ENCODE measurements around the gene MMRN2. TPM values are rescaled to one million over a fixed set of nuclear protein-coding genes. Genes with fewer than 3 reads are reported as not detected.
"Not testable (repeated sequence)": the region's sequence is repeated elsewhere in the genome, so short reads cannot be mapped to it uniquely, and the experiment has no call there.

MMRN2 gene
- total RNA-seq, 1 experiment from 2014 or later = 0.37 TPM

DNA sequence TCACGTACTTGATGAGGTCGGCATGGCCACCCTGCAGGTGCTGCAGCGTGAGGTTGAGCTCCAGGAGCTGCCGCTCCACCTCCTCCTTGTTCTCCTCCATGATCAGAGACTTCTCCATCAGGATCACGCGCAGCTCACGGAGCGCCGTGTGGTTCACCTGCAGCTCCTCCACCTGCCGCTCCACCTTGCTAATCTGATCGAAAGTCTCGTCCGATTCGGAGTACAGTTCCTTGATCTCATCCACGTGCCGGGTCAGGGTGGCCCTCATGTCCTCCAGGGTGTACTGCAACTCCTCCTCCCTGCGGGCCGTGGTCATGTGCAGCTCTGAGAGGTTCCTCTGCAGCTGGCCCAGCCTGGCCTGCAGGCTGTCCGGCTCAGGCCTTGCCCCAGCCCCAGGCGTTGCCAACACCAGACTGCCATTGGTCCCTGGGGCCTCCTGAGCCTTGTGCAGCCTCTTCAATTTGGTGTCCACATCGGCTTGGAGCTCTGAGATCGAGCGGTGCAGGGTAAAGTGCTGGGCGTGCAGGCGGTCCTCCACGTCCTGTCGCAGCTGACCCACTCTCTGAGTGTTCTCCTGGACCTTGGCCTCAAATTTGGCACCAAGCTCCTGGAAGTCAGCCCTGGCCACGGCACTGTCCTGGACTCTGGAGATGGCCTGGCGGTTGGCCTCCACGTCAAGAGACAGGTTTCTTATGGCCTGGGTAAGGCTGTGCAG lies 13.9 kb downstream of the MMRN2 start:
- no peak for DNase-seq (ENCODE audit: extremely low read depth, low read depth)

- no peak for DNase-seq (ENCODE audit: extremely low read depth, low read depth)
Observed at GRCh38 chr10:86942441-86943315, 14.7 kb downstream of the MMRN2 start.

DNA sequence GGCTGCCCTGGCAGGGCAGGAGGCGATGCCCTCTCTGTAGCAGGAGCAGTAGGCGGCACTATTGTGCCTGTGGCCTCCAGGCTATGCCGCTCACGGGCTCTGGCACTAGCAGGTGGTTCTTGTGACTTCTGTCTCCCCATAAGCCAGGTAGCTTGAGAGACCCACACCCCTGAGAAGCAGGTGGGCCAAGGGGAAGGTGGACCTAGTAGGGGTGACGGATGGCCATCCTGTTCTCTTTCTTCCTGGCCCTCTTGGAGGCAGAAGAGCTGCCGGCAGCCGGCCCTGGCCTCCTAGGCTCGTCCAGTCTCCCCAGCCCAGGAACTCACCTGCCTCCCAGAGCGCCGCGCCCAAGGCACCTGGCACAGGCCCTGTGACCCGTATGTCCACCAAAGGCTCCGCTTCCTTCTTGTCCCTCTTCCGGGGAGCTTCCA lies 15.4 kb downstream of the MMRN2 start:
- no peak for DNase-seq (ENCODE audit: extremely low read depth, low read depth)

DNA sequence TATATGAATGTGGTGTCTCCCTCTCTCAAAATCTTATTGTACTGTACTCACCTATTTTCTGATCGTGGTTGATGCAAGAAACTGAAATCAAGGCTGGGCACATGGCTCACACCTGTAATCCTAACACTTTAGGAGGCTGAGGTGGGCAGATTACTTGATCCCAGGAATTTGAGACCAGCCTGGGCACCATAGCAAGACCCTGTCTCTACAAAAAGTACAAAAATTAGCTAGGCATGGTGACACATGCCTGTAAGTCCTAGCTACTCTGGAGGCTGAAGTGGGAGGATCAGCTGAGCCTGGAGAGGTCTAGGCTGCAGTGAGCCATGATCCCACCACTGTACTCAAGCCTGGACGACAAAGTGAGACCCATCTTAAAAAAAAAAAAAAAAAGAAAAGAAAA lies 16.0 kb downstream of the MMRN2 start:
- DNase-seq (ENCODE audit: extremely low read depth, low read depth) = no peak

GRCh38 chr10:86940677-86941076 lies 16.7 kb downstream of the MMRN2 start:
- no peak for DNase-seq (ENCODE audit: extremely low read depth, low read depth)

DNA sequence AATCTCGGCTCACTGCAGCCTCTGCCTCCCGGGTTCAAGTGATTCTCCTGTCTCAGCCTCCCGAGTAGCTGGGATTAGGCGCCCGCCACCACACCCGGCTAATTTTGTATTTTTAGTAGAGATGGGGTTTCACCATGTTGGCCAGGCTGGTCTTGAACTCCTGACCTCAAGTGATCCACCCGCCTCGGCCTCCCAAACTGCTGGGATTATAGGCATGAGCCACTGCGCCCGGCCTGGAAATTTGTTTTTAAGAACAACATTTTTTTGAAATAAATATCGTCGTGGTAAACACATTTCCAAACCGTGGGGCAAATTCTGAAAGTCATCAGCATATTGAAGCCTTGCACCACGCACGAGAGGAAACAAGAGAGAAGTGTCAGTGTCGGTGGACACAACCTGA lies 17.3 kb downstream of the MMRN2 start:
- not testable (repeated sequence) for DNase-seq (ENCODE audit: extremely low read depth, low read depth)

GRCh38 chr10:86938260-86938659 lies 19.2 kb downstream of the MMRN2 start:
- DNase-seq (ENCODE audit: extremely low read depth, low read depth) = no peak

DNA sequence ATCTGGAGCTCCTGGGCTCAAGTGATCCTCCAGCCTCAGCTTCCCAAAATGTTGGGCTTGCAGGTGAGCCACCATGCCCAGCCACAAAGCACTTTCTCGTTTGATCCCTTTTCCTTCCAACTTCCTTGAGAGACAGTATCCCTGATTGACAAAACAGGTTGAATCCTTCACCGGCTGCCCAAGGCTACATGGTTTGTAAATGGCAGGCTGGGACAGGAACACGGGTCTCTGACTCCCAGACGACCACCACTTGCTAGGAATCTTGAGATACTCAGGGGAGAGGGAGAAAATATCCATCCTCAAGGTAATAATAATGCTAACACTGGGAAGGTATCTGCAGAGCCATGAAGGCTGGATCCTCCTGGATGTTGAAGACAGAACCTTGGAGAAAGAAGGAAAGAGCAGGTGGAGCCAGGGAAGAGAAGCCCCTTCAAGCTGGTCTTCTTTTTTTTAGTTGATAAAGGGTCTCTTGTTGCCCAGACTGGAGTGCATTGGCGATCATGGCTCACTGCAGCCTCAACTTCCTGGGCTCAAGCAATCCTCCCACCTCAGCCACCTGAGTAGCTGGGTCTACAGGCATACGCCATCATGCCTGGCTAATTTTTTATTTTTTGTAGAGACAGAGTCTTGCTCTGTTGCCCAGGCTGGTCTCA lies 19.8 kb downstream of the MMRN2 start:
- DNase-seq (ENCODE audit: extremely low read depth, low read depth) = no peak

DNA sequence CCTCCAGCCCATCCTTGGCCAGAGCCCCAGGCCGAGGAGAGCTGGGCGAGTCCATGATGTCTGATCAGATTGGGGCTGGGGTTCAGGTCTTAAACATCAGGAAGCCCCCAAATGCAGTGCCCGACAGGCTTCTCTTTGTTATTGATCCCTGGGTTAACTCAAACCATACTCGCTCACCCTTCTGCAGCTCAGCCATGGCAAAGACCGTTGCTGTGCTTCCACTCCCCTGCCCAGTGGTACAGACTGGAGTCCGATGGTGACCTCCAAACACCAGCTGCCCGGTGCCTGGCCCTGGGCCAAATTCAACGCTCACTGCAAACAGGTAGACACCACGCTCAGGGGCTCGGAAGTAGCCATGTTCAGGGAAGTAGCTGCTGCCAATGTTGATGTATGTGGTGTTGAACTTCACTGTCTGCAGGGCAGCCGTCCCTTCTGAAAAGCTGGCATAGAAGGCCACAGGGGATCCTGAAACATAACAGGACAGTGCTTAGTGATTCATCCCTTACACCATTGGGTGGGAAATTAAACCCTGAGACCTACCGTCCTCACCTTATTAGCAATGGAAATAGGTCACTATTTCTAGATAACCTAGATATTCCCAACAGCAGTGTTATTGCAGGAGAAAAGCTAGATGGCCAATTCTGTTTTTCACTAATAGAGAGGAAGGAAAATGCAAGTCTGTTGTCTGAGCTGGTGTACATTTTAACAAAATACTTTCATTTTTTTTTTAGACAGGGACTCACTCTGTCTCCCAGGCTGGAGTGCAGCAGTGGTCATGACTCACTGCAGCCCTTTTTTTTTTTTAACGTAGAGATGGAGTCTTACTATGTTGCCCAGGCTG lies 20.5 kb downstream of the MMRN2 start:
- no peak for DNase-seq (ENCODE audit: extremely low read depth, low read depth)

- DNase-seq (ENCODE audit: extremely low read depth, low read depth) = not testable (repeated sequence)
Observed at GRCh38 chr10:86934162-86934711, 23.2 kb downstream of the MMRN2 start.

DNA sequence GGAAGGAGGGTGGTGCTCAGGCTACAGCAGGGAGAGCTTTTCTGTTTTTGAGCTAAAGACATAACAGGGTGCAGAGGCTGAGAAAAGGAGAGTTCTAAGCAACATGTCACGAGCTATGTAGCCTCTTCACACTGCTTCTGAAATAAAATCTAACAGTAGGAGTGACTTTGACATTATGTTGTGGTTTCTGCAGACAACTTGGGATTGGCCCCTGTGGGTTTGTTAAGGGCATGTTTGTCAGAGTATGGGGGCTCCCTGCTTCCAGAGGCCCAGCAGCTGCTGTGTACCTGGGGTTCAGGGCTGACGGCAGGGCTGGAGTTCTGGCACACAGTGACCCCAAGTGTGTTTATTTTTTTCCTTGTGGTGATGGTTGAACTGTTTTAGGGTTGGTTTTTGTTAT lies 24.7 kb downstream of the MMRN2 start:
- DNase-seq (ENCODE audit: extremely low read depth, low read depth) = no peak

DNA sequence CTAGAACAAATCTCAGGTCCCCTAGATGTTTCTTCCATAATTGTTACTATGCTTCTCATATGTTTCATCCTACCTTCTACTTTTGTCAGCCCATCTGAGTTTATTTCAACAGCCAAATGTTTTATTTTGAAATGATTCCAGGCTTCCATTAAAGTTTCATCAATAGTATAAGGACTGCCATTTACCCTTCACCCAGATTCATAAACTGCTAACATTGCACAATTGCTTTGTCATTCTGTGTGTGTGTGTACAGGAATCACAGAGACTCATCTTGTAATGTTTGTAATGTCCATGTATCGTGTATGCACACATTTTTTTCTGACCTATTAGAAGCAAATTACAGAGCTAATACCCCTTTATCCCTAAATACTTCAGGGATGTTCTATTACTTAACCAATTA lies 25.5 kb downstream of the MMRN2 start:
- DNase-seq (ENCODE audit: extremely low read depth, low read depth) = no peak

DNA sequence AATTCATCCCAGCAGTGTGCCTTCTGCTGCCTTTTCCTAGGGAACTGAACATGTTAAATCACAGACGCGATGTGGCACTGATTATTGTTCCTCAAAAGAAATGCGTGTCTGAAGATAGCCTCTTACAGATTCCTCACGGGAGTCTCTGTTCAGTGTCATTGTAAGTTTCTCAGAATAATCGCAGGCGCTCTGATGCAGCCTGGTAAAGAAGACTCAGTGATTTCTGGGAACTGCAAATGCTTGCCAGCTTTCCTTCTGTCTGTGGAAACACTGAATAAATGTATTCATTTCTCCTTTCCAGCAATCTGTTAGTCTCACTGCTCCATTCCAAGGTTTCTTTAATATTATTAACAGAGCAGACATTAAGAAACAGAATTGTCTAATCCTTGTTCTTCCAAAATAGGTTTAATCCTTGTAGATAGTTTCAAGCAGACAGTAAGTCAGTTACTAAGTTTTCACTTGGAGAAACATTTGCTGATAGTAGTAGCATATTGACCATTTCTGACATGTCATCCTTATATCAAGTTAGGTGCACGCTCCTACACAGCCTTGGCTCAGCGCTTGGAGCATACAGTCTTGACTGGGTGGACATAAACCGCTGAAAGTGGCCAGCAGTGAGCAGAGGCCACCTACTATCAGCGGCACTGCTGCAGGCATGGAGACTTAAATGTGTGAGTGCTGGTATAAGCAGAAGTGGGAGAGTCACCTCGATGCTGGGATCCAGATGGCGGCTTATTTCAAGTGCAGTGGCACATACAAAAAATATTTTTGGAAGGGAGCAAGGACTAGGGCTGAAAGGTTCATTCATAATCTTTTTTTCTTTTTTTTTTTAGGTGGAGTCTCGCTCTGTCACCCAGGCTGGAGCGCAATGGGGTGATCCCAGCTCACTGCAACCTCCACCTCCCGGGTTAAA lies 27.7 kb downstream of the MMRN2 start:
- DNase-seq (ENCODE audit: extremely low read depth, low read depth) = no peak

DNA sequence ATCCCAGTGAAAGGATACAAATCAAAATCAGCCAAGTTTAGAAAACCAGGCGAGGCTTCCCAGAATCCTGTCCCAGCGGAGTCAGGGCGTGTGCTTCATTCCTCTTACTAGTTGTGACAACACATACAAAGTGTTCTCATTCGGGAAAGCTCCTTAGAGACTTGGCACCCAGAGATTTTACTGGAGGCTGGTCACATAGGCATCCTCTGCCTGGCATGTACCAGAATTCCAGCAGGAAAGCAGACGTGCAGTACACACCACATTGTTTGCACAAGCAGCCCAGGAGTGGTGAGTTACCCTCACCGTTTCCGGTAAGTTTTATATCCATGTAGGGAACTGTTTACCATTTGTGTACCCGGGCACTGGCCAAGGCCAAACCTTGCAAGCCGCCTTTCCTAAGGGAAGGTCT lies 34.9 kb downstream of the MMRN2 start:
- no peak for DNase-seq (ENCODE audit: extremely low read depth, low read depth)

DNA sequence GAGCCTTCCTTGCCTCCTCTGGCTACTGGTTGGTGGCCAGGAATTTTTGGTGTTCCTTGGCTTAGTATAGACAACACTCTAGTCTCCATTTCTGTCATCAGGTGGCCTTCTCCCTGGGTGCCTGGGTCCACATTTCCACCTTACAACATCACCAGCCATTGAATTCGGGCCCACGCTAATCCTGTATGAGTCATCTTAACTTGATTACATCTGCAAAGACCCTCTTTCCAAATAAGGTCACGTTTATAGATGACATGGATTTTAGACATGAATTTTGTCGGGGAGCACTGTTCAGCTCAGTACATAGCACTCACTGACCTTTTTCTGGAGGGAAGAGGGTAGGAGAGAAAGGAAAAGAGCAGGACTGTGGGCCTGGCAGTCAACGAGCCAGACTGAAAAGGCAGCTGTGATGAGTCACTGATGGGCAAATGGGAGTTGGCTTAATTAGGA lies 39.4 kb downstream of the MMRN2 start:
- no peak for DNase-seq (ENCODE audit: extremely low read depth, low read depth)

DNA sequence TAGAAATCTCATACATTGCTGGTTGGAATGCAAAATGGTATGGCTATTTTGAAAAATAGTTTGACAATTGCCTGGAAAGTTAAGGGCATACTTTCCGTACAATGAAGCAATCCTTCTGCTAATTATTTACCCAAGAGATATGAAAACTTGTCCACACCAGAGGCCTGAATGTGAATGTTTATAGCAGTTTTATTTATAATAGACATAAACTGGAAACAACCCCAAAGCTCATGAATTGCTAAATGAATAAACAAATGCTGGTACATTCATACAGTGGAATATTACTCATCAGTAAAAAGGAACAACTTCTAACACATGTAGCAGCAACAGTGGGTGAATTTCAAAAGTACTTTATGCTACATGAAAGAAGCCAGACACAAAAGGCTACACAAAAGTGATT lies 42.7 kb downstream of the MMRN2 start:
- DNase-seq (ENCODE audit: extremely low read depth, low read depth) = no peak

DNA sequence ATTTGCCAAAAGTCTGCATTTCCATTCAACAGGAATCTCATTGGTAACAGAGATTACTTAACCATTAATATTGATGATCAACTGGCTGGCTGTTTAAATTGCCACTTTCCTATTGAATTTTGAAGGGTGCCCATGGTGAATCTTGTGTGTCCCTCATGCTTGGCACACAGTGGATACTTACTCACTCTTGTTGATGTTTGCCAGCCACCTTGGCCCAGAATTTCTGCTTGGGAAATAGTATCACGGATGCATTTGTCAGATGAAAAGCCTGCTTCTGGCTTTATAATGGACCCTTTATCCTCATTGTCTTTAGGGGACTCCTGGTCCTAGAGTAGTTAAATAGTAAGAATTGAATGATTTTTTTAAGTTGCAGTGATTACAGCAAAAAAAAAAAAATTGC lies 52.0 kb downstream of the MMRN2 start:
- no peak for DNase-seq (ENCODE audit: extremely low read depth, low read depth)

DNA sequence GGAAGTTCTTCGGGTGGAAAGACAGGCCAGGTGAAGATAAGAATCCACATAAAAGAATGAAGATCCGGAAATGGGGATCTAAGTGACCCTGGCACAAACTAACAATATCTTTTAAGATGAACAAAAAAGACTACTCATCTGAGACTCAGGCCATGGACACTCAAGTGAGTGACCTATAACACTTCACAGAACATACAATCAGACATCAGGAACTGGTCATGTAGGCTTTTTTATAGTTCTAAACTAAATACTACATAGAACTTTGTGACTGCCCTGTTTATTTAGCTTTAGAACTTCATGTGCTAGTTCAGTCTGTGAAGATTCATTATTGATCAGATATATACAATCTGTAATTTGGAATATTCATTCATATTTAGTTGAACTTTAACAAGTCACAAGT lies 52.8 kb downstream of the MMRN2 start:
- DNase-seq (ENCODE audit: extremely low read depth, low read depth) = no peak

DNA sequence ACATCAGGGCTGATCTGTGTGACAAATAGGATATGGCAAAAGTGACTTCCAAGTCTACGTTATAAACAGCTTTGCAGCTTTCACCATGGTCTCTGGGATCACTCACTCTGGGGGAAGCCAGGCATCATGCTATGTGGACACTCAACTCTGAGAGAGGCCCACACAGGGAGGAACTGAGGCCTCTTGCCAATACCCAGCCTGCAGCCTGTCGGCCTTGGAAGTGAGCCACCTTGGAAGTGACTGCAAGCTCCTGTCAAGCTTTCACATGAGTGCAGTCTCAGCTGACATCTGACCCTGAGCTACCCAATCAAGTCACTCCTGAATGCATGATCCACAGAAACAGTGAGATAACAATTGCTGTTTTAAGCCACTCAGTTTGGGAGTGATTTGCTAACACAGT lies 56.5 kb downstream of the MMRN2 start:
- no peak for DNase-seq (ENCODE audit: extremely low read depth, low read depth)

Measured in NCI-H460 (cell line).